BJ (cell line): ENCODE data around the gene KDM4B. TPM values are rescaled to one million over a fixed set of nuclear protein-coding genes. Genes with fewer than 3 reads are reported as not detected.

ENCODE experiments used
- CTCF ChIA-PET: fragments of 350-600 bp; formaldehyde crosslinking; extraction: SDS; loops from one replicate; lab custom pipeline; 2021; ENCODE audit warnings: antibody characterized with exemption, inconsistent platforms; lab: Yijun Ruan, JAX
- POLR2A ChIA-PET: fragments of 300-600 bp; sonication (Branson Sonifier 250); formaldehyde crosslinking; extraction: SDS; loops from one replicate; lab custom pipeline; 2021; ENCODE audit warnings: antibody characterized with exemption; lab: Charles Lee
- DNase-seq: peaks from one replicate; pipeline ENCODE4 v3.0.0-alpha.2; 2011; ENCODE audit warnings: low read depth
- H3K27me3 ChIP-seq: 2 replicates; pipeline ENCODE4 v1.6.0; 2011; ENCODE audit warnings: low read length; ENCODE audit not compliant: control insufficient read depth, insufficient read depth
- H3K36me3 ChIP-seq: 2 replicates; pipeline ENCODE4 v1.5.1; 2011; ENCODE audit warnings: low read length; ENCODE audit not compliant: control insufficient read depth, insufficient read depth
- H3K4me3 ChIP-seq: 2 replicates; pipeline ENCODE4 v1.5.1; 2011; ENCODE audit warnings: low read depth, mild to moderate bottlenecking, control low read depth, low read length
- polyA plus RNA-seq: library from polyadenylated mRNA; depleted of rRNA; stranded (reverse); fragments of >200 nt; gene quantifications from 2 replicates; pipeline ENCODE4 v1.2.3, GENCODE V29; 2011
- TF ChIP-seq, protein P1 (sequence below): IDR thresholded peaks from 2 replicates; pipeline ENCODE4 v1.5.1; 2011; ENCODE audit warnings: low read depth, mild to moderate bottlenecking, control low read depth, inconsistent platforms, low read length, moderate library complexity; ENCODE audit not compliant: insufficient read depth

The KDM4B gene
- polyA plus RNA-seq, 1 experiment, result 15.2 TPM

- TF ChIP-seq, protein P1, sequence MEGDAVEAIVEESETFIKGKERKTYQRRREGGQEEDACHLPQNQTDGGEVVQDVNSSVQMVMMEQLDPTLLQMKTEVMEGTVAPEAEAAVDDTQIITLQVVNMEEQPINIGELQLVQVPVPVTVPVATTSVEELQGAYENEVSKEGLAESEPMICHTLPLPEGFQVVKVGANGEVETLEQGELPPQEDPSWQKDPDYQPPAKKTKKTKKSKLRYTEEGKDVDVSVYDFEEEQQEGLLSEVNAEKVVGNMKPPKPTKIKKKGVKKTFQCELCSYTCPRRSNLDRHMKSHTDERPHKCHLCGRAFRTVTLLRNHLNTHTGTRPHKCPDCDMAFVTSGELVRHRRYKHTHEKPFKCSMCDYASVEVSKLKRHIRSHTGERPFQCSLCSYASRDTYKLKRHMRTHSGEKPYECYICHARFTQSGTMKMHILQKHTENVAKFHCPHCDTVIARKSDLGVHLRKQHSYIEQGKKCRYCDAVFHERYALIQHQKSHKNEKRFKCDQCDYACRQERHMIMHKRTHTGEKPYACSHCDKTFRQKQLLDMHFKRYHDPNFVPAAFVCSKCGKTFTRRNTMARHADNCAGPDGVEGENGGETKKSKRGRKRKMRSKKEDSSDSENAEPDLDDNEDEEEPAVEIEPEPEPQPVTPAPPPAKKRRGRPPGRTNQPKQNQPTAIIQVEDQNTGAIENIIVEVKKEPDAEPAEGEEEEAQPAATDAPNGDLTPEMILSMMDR, result no peak
These were observed 89.8 kb downstream of the KDM4B start for GRCh38 chr19:5058521-5059212.

DNA sequence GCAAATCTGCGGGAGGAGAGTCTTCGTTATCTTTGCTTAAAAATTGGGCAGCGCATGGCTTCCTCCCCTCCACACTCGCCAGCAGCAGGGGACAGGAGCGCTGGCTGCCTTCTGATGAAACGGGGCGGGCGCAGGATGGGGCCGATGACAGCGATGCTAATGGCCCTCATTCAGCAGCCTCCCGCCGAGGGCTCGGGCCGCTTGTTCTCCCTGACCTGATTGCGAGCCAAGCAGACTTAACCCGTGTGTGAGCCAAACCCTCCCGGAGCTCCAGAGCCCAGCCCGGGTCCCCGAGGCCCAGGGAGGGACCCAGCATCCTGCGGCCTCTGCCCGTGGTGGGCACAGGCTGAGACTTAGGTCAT, 90.3 kb downstream of the KDM4B start:
- ChIA-PET CTCF (interaction anchor here (3.1 kb wide), 1 partner anchor 10 kb away, joined by 17 read pairs; no protein-coding TSS in a partner anchor), POLR2A (no interaction called here)
- Histone ChIP-seq H3K36me3 (peaks cover 36% of the 10 kb centered on the region), H3K27me3 (no peaks in the 10 kb centered on the region), H3K4me3 (no peak overlapping the region)
- TF ChIP-seq, protein P1, result no peak
- DNase-seq, result no peak

More at GRCh38 chr19:5058521-5059212, 89.8 kb downstream of the KDM4B start:
- no peaks in the 10 kb centered on the region for H3K27me3 ChIP-seq
- POLR2A ChIA-PET, result no interaction called here
- CTCF ChIA-PET, result interaction anchor here (0.9 to 3.1 kb wide), 2 partner anchors 10 kb away, joined by 4 to 17 read pairs; no protein-coding TSS in a partner anchor
- peaks cover 35% of the 10 kb centered on the region for H3K36me3 ChIP-seq
- no peak overlapping the region for H3K4me3 ChIP-seq
- no peak for DNase-seq

GRCh38 chr19:5059793-5060192, 90.9 kb downstream of the KDM4B start:
- H3K4me3 ChIP-seq, result no peak overlapping the region
- H3K36me3 ChIP-seq, result peaks cover 36% of the 10 kb centered on the region
- DNase-seq, result no peak
- no peaks in the 10 kb centered on the region for H3K27me3 ChIP-seq
- TF ChIP-seq, protein P1, result no peak
- POLR2A ChIA-PET, result no interaction called here
- CTCF ChIA-PET, result interaction anchor here (3.1 kb wide), 1 partner anchor 11 kb away, joined by 17 read pairs; no protein-coding TSS in a partner anchor

DNA sequence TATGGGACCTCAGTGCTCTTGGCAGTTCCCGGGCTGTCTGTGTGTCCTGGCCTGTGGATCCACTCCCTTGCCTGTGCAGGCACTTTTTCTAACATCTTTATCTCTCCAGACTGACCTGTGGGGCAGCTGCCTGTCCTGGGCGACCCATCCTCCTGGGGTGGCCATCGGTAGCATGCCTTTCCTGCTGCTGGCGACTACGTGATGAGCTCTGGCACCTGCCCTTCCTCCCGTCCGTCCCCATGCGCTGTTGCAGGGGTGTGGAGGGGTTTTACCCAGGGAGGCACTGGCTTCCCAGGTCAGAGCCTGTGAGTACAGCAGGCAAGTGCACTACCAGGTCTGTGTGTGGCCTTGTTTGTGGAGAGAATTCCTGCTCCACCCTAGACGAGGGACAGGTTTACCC, 93.3 kb downstream of the KDM4B start:
- no peak for DNase-seq
- H3K36me3 ChIP-seq, result peaks cover 39% of the 10 kb centered on the region
- no peaks in the 10 kb centered on the region for H3K27me3 ChIP-seq
- CTCF ChIA-PET, result interaction anchor here (0.6 kb wide), 1 partner anchor 14 kb away, joined by 3 read pairs; no protein-coding TSS in a partner anchor
- no peak overlapping the region for H3K4me3 ChIP-seq
- TF ChIP-seq, protein P1, result no peak
- POLR2A ChIA-PET, result no interaction called here

DNA sequence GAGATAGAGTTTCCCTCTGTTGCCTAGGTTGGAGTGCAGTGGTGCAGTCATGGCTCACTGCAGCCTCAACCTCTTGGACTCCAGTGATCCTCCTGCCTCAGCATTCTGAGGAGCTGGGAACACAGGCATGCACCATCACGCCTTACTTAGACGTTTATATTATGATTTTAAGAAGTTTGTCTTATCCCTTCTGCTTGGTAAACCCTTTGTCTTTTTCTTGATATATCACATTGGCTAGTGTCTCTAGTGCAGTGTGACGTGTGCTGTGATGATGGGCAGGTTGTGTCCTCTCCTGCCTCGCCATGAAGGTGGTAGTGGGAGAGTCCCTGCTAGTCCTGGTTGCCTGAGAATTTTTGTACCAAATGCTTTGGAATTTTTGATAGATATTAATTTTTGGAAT, 93.9 kb downstream of the KDM4B start:
- CTCF ChIA-PET, result interaction anchor here (0.6 to 1.2 kb wide), 2 partner anchors 14 to 190 kb away, joined by 3 read pairs; no protein-coding TSS in a partner anchor

More for the DNA sequence above, 93.9 kb downstream of the KDM4B start:
- POLR2A ChIA-PET, result no interaction called here
- Histone ChIP-seq H3K4me3 (no peak overlapping the region), H3K27me3 (no peaks in the 10 kb centered on the region), H3K36me3 (peaks cover 37% of the 10 kb centered on the region)
- DNase-seq, result no peak
- TF ChIP-seq, protein P1, result no peak
